ENCODE data around the gene PRKN.
"Not testable (repeated sequence)": the region's sequence is repeated elsewhere in the genome, so short reads cannot be mapped to it uniquely, and the experiment has no call there.

Gene PRKN

GRCh38 chr6:161313475-161313874, 1414.1 kb downstream of the PRKN start:
- DNase-seq = not testable (repeated sequence)

- DNase-seq = not testable (repeated sequence)
Observed at GRCh38 chr6:161309774-161310173, 1417.8 kb downstream of the PRKN start.

- no peak for DNase-seq
Observed at GRCh38 chr6:161308075-161308655, 1419.4 kb downstream of the PRKN start.

- DNase-seq = no peak
Observed at GRCh38 chr6:161305860-161306259, 1421.7 kb downstream of the PRKN start.

- no peak for DNase-seq
Observed at GRCh38 chr6:161303628-161304340, 1423.8 kb downstream of the PRKN start.

GRCh38 chr6:161302949-161303348, 1424.6 kb downstream of the PRKN start:
- DNase-seq = no peak

- DNase-seq = no peak
Observed at GRCh38 chr6:161301338-161301737, 1426.2 kb downstream of the PRKN start.

- no peak for DNase-seq
Observed at GRCh38 chr6:161300823-161301222, 1426.7 kb downstream of the PRKN start.

- no peak for DNase-seq
Observed at GRCh38 chr6:161299726-161300125, 1427.8 kb downstream of the PRKN start.

All from CD4-positive, alpha-beta T cell treated with Interleukin-17A for 4 hours (primary cell).